HepG2 (cell line): ENCODE data around the gene RHBDF2. TPM values are rescaled to one million over a fixed set of nuclear protein-coding genes. Genes with fewer than 3 reads are reported as not detected.

ENCODE experiments used
- AGO2 ChIP-seq: fragments of 200-400 bp; formaldehyde crosslinking; optimal IDR thresholded peaks from 2 replicates; pipeline ENCODE3; 2017; ENCODE audit warnings: mild to moderate bottlenecking, low read depth, low read length, moderate library complexity
- ARID4A ChIP-seq: sonication (generic); formaldehyde crosslinking; IDR thresholded peaks from 2 replicates; pipeline ENCODE4 v1.5.0; 2020; ENCODE audit warnings: mild to moderate bottlenecking, missing genetic modification reagents, borderline replicate concordance
- FOSL2 ChIP-seq: sonication (generic); formaldehyde crosslinking; IDR thresholded peaks from 2 replicates; pipeline ENCODE4 v1.4.0; 2020; ENCODE audit warnings: missing genetic modification reagents
- FOXP1 ChIP-seq, 2 experiments: fragments of 450-650 bp in 1 of 2; IDR thresholded peaks; 2 replicates each; pipeline ENCODE4 v1.6.1; 2017 to 2018; ENCODE audit warnings: antibody characterized with exemption in 1 of 2
- NRL ChIP-seq: sonication (generic); formaldehyde crosslinking; IDR thresholded peaks from 2 replicates; pipeline ENCODE4 v1.5.0; 2020; ENCODE audit warnings: missing genetic modification reagents, mild to moderate bottlenecking, moderate library complexity, borderline replicate concordance
- PLRG1 ChIP-seq: fragments of 450-650 bp; conservative IDR thresholded peaks from 2 replicates; pipeline ENCODE4 v1.6.1; 2016
- YY1 ChIP-seq: IDR thresholded peaks from 2 replicates; pipeline ENCODE4 v1.6.1; 2011; ENCODE audit warnings: low read length, low read depth, moderate library complexity, mild to moderate bottlenecking; ENCODE audit not compliant: insufficient read depth, insufficient replicate concordance
- ZBTB10 ChIP-seq: sonication (generic); formaldehyde crosslinking; IDR thresholded peaks from 2 replicates; pipeline ENCODE4 v1.4.0; 2020; ENCODE audit warnings: missing genetic modification reagents, borderline replicate concordance
- ZBTB33 ChIP-seq: sonication (generic); formaldehyde crosslinking; IDR thresholded peaks from 2 replicates; pipeline ENCODE4 v1.4.0; 2020; ENCODE audit warnings: missing genetic modification reagents
- ZBTB38 ChIP-seq: sonication (generic); formaldehyde crosslinking; IDR thresholded peaks from 2 replicates; pipeline ENCODE4 v1.5.1; 2020; ENCODE audit warnings: mild to moderate bottlenecking, missing genetic modification reagents
- ZNF607 ChIP-seq: sonication (generic); formaldehyde crosslinking; IDR thresholded peaks from 2 replicates; pipeline ENCODE4 v1.5.1; 2020; ENCODE audit warnings: missing genetic modification reagents, mild to moderate bottlenecking, borderline replicate concordance
- polyA plus RNA-seq, 8 experiments: library from polyadenylated mRNA; depleted of rRNA in 3 of 8; stranded (reverse) in 7 of 8; unstranded in 1 of 8; fragments of >200 nt; fragmentation: Illumina TruSeq in 4 of 8; extraction: Trizol in 4 of 8; gene quantifications; 2 replicates each; pipeline versions ENCODE4 v1.2.1 to v1.2.3, GENCODE V29; 2011 to 2016; ENCODE audit warnings: low read depth in 4 of 8, missing spikeins in 1 of 8, mixed read lengths in 1 of 8; ENCODE audit not compliant: insufficient read depth in 1 of 8
- total RNA-seq, 5 experiments: library from RNA; depleted of rRNA; stranded (reverse); fragments of >200 nt; fragmentation: Illumina TruSeq; extraction: Trizol; gene quantifications; 2 replicates each; pipeline ENCODE4 v1.2.3, GENCODE V29; 2016; ENCODE audit warnings: low read depth in 1 of 5
- TF ChIP-seq, protein P1 (sequence below): IDR thresholded peaks from 2 replicates; pipeline ENCODE4 v1.6.1; 2016; ENCODE audit warnings: missing genetic modification reagents, missing compliant biosample characterization
- TF ChIP-seq, protein P2 (sequence below): sonication (generic); formaldehyde crosslinking; IDR thresholded peaks from 2 replicates; pipeline ENCODE4 v1.4.0; 2020; ENCODE audit warnings: mild to moderate bottlenecking, low read depth, missing genetic modification reagents
- TF ChIP-seq, protein P3 (sequence below): sonication (generic); formaldehyde crosslinking; IDR thresholded peaks from 2 replicates; pipeline ENCODE4 v1.9.0; 2022; ENCODE audit warnings: low read depth, missing genetic modification reagents
- TF ChIP-seq, protein P4 (sequence below): sonication (generic); formaldehyde crosslinking; IDR thresholded peaks from 2 replicates; pipeline ENCODE4 v1.8.0; 2022; ENCODE audit warnings: mild to moderate bottlenecking, missing genetic modification reagents

The RHBDF2 gene
- total and polyA plus RNA-seq, 2 of the 13 experiments (the other 11 are each of a cell fraction or from before 2014, with no cell fraction given): 7.8 to 24.2 TPM

DNA sequence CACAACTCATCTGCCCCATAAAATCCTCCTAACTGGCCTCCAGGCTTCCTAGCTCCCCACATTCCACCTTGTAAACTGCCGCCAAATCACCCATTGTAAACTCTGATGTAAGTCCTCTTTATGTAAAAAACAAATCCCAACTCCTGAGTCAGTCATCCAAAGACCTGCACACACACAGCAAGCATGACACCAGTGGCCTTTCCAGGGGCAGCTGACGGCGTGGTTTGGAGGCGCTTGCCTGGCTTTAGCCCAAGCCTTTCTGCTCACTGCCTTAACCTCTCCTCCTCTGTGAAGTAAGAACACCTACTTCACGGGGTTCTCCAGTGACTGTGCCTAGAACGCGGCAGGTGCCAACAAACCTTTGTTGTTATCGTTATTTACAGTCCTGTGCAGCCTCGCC lies 62.3 kb downstream of the RHBDF2 start (continued):
- TF ChIP-seq ARID4A (CRISPR knock-in tag) (no peak), NRL (CRISPR knock-in tag) (no peak), ZBTB38 (peak; percentile 53; the same call in 1 of the 2 replicates), ZBTB10 (CRISPR knock-in tag) (no peak), FOXP1 (IDR thresholded peaks at IDR 0.05) (no peak), FOXP1 (CRISPR knock-in tag; IDR thresholded peaks at IDR 0.05) (0 out of 2 replicates have a peak, but pooled peaks have one; percentile 17), PLRG1 (no peak), YY1 (no peak), ZBTB33 (peak; percentile 90), FOSL2 (0 out of 2 replicates have a peak, but pooled peaks have one; percentile 23), AGO2 (no peak), ZNF607 (no peak)
- TF ChIP-seq, protein P1, sequence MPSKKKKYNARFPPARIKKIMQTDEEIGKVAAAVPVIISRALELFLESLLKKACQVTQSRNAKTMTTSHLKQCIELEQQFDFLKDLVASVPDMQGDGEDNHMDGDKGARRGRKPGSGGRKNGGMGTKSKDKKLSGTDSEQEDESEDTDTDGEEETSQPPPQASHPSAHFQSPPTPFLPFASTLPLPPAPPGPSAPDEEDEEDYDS: no peak
- TF ChIP-seq, protein P2, sequence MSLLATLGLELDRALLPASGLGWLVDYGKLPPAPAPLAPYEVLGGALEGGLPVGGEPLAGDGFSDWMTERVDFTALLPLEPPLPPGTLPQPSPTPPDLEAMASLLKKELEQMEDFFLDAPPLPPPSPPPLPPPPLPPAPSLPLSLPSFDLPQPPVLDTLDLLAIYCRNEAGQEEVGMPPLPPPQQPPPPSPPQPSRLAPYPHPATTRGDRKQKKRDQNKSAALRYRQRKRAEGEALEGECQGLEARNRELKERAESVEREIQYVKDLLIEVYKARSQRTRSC (CRISPR knock-in tag): no peak
- TF ChIP-seq, protein P3, sequence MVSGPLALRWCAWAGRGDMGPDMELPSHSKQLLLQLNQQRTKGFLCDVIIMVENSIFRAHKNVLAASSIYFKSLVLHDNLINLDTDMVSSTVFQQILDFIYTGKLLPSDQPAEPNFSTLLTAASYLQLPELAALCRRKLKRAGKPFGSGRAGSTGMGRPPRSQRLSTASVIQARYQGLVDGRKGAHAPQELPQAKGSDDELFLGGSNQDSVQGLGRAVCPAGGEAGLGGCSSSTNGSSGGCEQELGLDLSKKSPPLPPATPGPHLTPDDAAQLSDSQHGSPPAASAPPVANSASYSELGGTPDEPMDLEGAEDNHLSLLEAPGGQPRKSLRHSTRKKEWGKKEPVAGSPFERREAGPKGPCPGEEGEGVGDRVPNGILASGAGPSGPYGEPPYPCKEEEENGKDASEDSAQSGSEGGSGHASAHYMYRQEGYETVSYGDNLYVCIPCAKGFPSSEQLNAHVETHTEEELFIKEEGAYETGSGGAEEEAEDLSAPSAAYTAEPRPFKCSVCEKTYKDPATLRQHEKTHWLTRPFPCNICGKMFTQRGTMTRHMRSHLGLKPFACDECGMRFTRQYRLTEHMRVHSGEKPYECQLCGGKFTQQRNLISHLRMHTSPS: no peak
- TF ChIP-seq, protein P4, sequence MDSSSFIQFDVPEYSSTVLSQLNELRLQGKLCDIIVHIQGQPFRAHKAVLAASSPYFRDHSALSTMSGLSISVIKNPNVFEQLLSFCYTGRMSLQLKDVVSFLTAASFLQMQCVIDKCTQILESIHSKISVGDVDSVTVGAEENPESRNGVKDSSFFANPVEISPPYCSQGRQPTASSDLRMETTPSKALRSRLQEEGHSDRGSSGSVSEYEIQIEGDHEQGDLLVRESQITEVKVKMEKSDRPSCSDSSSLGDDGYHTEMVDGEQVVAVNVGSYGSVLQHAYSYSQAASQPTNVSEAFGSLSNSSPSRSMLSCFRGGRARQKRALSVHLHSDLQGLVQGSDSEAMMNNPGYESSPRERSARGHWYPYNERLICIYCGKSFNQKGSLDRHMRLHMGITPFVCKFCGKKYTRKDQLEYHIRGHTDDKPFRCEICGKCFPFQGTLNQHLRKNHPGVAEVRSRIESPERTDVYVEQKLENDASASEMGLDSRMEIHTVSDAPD (CRISPR knock-in tag): no peak
